Stimulated activated naive CD8-positive, alpha-beta T cell treated with anti-CD3 and anti-CD28 coated beads, Interleukin-15, Interleukin-2, amounts not matched to agents 100 U/mL and 50 U/mL, for 24 hours (primary cell): Measurements from ENCODE around the gene DIAPH1.
A peak's percentile ranks its signal among the peaks of the same experiment; 100 is the strongest.
"Not testable (repeated sequence)": the region's sequence is repeated elsewhere in the genome, so short reads cannot be mapped to it uniquely, and the experiment has no call there.

Experiments used
- ATAC-seq: fragments of 150-1000 bp; cut with Tn5 transposase; one replicate; pipeline ENCODE4 v1.10.0; 2021
- DNase-seq: peaks from one replicate; pipeline ENCODE4 v3.0.0; 2021

The DIAPH1 gene

DNA sequence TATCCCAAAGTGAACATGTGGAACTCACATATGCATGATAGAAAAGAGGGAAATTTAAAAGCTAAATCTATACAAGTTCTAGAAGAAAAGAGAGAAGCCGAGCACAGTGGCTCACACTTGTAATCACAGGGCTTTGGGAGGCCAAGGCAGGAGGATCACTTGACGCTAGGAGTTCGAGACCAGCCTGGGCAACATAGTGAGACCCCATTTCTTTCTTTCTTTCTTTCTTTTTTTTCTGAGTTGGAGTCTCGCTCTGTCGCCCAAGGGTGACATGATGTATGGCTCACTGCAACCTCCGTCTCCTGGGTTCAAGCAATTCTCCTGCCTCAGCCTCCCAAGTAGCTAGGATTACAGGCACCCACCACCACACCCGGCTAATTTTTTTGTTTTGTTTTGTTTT, 8.9 kb downstream of the DIAPH1 start:
- ATAC-seq, DNase-seq: not testable (repeated sequence)

- ATAC-seq (no peak), DNase-seq (no peak)
Observed at GRCh38 chr5:141609044-141609443, 9.8 kb downstream of the DIAPH1 start.

- DNase-seq, result no peak
- no peak for ATAC-seq
Observed at GRCh38 chr5:141608557-141608956, 10.2 kb downstream of the DIAPH1 start.

DNA sequence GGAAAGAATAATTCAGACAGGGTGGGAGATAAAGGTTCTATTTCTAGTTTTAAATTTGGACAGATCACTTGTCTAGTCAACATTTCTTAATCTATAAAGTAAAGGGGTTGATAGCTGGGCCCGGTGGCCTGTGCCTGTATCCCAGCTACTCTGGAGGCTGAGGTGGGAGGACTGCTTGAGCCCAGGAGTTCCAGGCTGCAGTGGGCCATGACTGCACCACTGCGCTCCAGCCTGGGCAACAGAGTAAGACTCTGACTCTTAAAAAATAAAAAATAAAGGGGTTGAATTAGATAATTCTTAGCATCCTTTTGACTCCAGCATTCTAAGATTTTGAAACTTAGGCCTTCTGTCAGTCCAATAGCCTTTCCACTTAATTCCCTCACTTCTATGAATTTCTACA, 10.8 kb downstream of the DIAPH1 start:
- no peak for ATAC-seq
- DNase-seq, result no peak

DNA sequence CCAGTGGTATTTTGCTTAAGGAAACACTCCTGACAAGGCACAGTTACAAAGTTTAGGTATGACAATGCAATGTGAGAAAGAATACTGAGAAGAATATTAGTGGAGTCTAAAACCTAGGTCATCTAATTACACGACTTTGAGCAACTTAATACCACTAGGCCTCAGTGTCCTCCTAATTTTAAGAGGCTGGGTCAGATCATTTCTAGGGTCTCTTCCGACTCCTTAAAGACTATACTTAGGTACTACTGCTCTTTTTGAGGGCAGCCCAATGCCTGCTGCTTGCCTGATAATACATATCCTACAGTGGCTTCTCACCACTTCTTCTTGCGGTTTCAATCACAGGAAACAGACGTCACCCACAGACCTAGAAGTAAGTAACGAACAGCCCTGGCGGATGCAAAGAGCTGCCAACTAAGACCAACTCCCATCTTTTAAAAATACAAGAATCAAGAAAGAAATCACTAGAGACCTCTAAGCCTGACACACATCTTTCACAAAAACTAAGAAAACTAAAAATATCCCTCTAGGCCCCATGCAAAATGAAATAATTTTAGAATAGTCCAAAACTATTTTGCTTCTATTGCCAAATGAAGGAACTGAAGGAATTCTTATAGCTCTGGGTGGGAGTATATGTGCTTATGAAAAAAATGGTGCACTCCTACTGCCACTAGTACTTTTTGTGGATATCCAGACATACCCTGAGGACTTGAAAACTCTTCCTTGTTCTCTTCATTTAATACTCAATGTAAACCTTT, 13.1 kb downstream of the DIAPH1 start:
- DNase-seq (peak; percentile 64), ATAC-seq (peak; percentile 98)

- peak; percentile 17 for DNase-seq
Observed at GRCh38 chr5:141603923-141604717, 14.7 kb downstream of the DIAPH1 start.

GRCh38 chr5:141602606-141603005, 16.2 kb downstream of the DIAPH1 start:
- DNase-seq, result no peak
- no peak for ATAC-seq

More at GRCh38 chr5:141603923-141604717, 14.7 kb downstream of the DIAPH1 start:
- ATAC-seq, result peak; percentile 38

GRCh38 chr5:141598391-141599345, 20.1 kb downstream of the DIAPH1 start:
- peak; percentile 59 for ATAC-seq
- no peak for DNase-seq

GRCh38 chr5:141597814-141598213, 21.0 kb downstream of the DIAPH1 start:
- no peak for DNase-seq
- no peak for ATAC-seq

DNA sequence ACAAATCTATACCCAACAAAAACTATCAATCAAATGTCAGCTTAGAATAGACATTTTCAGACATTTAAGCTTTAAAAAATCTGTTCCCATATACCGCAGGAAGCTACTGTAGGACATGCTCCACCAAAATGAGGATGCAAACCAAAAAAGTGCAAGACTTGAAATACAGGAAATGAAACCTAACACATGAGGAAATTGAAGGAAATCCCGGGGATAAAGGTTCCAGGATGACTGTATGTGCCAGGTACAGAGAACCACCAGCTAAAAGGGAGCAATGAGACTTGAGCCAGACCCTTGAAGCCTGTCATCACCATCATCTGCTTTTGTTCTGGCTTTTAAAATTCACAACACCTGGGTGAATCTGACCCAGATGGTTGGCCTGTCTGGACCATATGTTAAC, 21.4 kb downstream of the DIAPH1 start:
- no peak for ATAC-seq
- no peak for DNase-seq

- no peak for DNase-seq
- no peak for ATAC-seq
Observed at GRCh38 chr5:141596867-141597266, 21.9 kb downstream of the DIAPH1 start.

DNA sequence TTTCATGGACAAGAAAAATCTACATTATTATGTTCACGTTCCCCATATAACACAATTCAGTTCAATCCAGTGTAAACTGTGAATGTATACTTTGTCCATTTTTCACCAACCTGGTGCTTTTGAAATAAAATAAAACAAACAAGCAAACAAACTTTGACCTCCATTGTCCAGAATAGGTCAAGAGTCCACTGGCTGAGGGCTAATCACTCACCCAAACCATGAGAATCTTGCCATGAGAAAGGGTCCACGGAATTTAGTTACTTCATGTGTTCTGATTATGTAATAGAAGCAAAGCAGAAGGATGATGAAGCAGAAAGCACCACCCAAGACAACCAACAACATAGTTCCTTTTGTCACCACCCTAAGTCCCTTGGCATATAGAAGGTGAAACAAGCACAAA, 28.7 kb downstream of the DIAPH1 start:
- no peak for DNase-seq
- ATAC-seq, result no peak

DNA sequence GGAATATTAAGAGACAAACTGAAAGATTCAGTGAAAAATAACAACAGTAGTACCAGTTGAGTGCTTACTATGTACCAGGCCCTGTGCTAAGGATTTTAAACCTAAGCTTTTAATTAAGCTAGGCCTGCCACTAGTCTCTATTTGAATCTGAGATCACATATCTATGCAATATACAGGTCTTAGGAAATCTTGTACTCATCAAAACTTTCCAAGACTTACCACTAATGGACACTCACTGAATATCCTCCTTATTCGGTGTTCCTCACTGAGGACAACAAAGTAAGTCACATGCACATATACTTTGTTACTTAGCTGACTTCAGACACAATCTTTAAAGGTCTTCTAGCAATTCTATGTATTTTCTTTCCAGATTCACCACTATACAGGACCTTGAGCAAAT, 32.6 kb downstream of the DIAPH1 start:
- DNase-seq (no peak), ATAC-seq (no peak)

GRCh38 chr5:141585594-141585993, 33.2 kb downstream of the DIAPH1 start:
- DNase-seq (no peak), ATAC-seq (no peak)

GRCh38 chr5:141574122-141574510, 44.7 kb downstream of the DIAPH1 start:
- no peak for ATAC-seq
- DNase-seq, result no peak

DNA sequence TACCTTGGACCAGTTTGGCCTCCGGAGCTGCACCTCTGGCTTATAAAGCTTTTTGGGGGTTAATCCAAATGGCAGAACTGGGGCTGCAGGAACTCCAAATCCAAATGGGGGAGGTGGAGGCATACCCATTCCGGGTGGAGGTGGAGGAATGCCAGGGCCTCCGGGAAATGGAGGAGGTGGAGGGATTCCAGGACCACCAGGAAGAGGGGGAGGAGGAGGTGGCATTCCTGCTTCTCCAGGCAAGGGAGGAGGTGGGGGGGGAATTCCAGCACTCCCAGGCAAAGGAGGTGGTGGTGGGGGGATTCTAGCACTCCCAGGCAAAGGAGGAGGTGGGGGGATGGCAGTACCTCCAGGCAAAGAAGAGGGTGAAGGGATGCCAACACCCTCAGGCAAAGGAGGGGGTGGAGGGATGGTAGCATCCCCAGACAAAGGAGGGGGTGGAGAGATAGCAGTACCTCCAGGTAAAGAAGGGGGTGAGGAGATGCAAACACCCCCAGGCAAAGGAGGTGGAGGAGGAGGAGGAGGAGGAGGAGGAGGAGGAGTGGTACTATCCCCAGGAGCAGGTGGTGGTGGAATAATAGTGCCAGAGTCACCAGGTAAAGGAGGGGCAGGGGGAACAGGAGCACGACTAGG, 45.2 kb downstream of the DIAPH1 start:
- DNase-seq (no peak), ATAC-seq (no peak)

DNA sequence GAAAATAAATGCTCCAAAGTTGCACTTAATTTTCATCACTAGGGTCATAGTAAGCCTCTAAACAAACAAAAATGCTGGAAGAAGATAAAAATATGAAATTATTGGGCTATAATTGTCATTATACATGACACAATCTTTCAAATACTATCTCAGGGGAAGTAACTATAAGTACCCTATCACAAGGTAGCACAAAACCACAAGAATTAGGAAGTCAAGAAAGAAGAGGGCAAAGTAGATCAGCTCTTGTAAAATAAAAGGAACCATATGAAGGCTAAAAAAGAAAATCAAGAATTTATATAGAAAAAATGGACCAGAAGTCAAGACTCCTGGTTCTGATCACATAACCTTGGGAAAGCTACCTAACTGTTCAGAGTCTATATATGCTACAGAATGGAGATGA, 48.1 kb downstream of the DIAPH1 start:
- no peak for ATAC-seq
- DNase-seq, result no peak

DNA sequence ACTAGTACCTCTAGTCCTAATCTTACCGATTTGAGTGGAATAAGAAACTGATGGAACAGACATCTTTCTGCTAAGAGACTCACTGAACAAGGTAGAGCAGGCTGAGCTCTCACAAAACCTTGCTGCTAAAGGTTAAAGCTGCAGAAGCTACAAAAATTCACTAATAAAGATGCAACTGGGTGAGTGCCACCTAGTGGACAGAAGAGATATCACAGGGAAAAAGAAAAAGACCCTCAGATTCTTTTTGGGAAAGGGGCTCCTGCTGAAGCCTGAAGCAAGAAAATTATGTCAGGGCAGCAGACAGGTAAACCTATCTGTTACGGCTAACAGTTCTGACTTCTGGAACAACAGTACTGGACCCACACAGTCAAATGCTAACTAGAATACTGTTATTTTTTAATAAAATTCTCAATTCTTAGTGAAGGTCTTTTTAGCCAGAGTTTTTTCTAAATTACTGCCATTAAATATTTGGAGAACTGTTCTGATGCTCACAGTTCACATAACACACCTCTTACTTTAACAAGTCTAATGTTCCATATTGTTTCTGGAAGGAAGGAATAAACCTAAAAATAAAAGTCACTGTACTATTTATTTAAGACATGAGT, 51.2 kb downstream of the DIAPH1 start:
- DNase-seq, result no peak
- ATAC-seq, result no peak

DNA sequence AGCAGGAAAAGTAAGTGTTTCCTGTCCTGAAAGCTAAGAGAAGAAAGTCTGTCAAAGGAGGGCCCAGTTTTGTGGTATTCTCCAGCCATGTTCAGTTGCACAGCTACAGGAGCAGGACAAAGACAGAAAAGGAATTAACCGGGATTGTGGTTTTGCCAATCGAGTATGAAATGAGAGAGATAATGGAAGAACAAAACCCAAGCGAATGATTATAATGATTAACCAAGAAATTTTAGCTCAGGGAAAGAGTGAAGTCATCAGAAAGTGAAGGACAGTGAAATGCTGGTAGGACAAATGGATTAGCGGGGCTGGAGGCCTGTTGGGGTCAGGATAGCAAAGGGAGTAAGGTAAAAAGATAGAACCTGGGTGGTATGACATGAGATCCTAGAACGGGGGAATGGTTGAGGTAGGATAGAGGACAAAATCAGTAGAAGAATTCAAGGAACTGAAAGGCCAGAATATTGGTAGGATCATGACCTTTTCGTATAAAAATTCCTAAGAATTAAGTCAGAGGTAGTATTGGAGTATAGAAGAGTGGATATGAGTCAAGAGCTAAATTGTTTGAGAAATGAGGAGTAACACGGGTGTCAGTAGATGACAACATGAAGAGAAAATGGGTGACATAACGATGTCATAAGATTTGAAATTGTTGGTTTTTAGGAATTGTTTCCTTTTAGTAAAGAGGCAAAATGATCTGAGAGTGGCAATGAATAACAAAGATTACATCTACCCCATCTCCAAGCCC, 52.8 kb downstream of the DIAPH1 start:
- DNase-seq (no peak), ATAC-seq (no peak)

DNA sequence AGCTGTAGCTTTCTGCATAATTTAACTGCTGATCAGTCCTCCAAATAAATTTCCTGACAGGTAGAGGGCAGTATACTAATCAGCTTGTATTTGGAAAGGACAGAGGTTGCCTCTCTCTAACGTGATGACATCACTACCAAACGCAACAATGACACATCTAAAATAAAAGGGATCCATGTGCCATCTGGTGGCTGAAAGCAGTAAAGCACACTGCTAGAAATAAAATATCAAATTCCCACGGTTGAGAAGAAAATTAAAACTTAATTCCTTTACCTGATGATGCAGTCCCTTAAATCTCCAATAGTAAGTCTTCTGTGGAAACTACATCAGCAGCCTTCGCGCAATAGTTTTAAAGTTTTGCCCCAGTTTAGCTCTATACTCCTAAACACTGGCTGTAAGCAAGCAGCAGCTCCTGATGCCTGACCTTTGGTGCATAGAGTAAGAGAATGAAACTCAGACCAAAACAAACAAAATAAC, 54.5 kb downstream of the DIAPH1 start:
- DNase-seq (peak; percentile 50), ATAC-seq (peak; percentile 94)
